ENCODE measurements around the gene YPEL4.

The YPEL4 gene

DNA sequence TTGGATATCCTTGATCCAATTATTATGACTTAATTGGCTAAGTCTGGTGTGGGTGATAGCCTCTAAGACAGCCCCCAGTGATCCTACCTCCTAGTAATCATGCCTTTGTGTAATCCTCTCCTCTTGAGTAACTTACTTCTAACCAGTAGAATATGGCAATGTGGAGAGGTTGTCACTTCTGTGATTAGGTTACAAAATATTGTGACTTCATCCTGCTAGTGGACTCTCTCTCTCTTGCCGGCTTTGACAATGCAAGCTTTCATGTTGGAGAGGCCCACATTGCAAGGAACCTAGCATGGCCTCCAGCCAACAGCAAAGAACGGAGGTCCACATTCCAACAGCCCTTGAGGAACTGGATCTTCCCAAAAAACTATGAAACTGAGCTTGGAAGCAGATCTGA is 19.5 kb downstream of the YPEL4 start:
- no peak for DNase-seq

DNA sequence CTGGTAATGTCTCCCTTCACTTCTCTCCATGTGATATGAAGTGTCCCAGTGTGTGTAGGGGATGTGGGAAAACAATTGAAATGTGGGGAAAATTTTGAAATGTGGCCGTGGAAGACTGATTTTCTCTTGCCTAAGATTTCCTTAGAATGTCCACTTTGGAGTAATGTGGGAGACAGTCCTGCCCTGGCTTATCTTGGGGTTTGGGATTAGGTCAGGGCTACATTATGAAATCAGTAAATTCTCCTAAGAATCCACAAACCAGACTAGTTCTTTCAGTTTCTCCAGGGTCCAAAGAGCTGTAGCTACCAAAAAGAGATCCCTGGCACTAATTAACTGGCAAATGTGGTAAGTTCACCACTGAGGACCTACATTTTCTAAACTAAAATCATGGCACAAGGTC is 22.8 kb downstream of the YPEL4 start:
- DNase-seq, result no peak

DNA sequence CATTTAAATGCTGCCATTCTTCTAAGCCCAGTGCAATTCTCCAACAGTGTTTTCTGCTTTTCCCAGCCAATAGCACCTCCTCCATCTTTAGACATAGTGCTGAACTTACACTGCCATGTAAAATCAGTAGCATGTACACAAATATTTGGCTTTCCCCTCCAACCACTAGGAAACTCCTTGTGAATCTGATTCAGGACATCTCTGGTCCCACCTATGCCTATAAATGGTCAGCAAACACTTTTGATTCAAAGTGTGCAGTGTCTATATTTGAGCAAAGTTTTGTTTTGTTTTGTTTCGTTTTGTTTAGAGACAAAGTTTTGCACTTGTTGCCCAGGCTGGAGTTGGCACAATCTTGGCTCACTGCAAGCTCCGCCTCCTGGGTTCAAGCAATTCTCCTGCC is 24.8 kb downstream of the YPEL4 start:
- DNase-seq, result no peak

DNA sequence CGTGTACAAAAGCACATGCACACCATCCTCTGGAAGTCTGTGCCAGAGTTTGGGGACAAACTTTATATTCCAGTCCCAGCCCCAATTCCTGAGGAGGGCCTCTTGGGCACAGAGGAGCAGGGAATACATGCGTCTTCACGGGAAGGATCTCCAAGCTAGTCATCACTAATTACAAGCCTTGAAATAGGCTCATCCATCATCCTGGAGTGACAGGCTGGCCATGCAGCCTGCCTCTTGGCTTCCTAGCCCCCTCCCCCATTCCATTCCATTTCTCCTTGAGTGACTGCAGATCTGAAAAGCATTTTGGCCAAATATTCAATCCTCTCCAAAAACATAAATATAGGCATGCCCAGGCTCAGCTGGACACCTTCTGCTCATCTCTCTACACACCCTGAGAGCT is 27.4 kb downstream of the YPEL4 start:
- no peak for DNase-seq

DNA sequence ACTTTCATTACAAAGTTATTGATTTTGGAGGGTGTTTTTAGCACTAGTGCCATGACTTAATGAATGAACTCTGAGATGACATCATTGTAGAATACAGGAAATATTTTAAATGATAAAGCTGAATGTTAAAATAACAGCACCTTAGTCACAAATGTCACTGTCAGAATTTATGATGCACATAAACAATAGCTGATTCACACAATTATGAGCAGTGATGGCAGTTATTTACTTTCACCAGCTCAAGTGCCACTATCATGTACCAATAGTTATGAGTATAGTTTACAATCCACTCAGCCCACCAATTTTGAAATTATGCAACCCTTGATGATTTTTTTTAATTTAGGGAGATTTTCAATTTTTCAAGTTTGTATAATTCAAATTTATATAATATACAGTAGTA is 29.2 kb downstream of the YPEL4 start:
- no peak for DNase-seq

DNA sequence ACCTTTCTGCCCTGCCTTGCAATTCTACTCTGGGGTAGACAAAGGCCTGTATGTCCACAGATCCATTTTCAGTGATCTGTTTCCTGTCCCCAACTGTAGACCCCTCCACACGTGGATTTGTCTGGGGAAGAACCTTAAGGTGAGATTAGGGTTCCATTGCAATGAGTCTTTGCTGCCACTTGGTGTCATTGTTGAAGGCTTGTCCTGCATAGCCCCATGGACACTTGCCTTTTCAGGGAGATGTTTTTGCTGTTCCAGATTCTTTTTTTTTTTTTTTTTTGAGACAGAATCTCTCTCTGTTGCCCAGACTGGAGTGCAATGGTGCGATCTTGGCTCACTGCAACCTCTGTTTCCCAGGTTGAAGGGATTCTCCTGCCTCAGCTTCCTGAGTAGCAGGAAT is 30.4 kb downstream of the YPEL4 start:
- DNase-seq, result no peak

DNA sequence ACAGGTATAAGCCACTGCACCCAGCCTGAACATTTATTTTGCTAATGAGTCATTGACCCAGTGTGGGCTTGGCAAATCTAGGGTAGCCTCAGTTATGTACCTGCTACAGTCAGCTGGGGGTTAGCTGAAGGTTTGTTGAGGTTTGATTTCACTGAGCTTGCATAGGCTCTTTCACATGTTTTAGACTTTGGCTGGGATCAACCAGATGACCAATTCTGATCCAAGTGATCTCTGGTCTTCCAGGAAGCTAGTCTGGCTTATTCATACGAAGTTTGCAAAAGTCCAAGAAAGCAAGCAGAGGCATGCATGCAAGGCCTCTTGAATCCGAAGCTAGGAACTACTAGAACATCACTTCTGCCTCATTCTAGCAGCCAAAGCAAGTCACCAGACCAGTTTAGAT is 31.3 kb downstream of the YPEL4 start:
- no peak for DNase-seq

DNA sequence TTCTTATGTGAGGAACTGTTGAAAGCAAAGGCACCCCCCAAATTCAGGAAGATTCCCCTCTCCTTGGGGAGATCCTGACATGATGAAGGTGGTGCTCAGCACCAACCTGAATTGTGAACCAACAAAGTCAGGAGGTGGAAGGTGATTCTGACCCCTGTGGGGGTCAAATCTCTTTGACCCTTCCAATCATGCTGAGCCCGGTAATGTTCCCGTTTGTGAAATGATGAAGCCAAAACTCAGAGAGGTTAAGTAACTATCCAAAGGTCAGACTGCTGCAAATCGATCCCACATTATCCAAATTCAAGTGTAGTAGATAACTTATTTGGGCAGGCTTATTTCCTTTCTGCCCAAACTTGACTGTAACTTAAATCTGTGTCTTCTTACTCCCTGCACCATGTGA is 33.1 kb downstream of the YPEL4 start:
- no peak for DNase-seq

DNA sequence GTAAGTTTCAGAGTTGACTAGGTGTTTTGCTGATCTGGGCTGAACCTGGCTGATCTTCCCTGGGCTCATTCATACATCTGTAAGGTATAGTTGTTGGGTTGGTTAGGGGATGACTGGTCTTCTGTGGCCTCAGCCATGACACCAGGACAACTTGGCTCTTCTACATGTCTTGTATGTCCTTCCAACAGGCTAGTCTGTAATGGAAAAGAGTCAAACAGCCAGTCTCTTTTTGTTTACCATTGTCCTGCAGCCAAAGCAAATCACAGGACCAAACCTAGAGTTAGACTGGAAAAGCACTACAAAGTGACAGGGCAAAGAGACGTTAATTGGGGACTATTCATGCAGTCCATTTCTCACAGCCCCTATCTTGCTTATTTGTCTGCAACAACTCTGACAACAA is 34.4 kb downstream of the YPEL4 start:
- no peak for DNase-seq

DNA sequence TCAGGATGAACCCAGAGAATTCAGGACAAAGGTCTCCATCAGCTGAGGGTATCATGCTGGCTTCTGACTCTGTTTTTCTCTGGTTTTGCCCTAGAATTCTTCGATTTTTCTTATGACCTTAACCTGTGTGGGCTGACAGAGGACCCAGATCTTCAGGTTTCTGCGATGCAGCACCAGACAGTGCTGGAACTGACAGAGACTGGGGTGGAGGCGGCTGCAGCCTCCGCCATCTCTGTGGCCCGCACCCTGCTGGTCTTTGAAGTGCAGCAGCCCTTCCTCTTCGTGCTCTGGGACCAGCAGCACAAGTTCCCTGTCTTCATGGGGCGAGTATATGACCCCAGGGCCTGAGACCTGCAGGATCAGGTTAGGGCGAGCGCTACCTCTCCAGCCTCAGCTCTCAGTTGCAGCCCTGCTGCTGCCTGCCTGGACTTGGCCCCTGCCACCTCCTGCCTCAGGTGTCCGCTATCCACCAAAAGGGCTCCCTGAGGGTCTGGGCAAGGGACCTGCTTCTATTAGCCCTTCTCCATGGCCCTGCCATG is 35.4 kb downstream of the YPEL4 start:
- DNase-seq, result no peak

DNA sequence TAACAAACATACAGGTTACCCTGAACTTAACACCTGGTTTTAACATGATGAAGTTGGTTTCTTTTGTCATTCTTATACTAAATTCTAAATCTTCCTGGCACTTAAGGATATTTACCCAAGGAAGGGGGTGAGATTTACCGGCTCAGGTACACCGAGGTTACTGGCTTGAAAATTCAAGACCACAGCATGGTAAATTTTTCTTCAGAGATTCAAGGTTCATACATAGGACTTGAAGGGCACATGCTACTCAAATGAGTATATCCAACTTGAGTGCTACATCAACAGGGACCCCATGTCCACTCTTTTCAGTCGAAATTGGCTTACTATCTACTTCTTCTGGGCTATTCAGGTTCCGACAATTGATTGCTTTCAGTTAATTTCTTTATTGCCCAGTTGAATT is 39.5 kb downstream of the YPEL4 start:
- DNase-seq, result no peak

DNA sequence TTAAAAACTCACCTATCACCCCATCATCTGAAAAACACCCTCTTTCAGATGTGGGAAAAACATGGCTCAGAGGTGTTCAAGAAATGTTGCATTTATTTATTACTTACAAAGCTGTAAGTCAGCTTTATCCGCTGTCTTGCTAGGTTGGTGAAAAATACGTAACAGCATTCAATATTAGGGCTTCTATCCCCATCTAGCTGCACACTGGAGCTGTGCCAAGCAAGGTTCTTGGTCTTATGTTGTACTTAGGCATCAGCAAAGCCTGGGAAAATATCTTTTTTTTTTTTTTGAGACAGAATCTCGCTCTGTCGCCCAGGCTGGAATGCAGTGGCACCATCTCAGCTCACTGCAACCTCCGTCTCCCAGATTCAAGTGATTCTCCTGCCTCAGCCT is 44.7 kb downstream of the YPEL4 start:
- no peak for DNase-seq

DNA sequence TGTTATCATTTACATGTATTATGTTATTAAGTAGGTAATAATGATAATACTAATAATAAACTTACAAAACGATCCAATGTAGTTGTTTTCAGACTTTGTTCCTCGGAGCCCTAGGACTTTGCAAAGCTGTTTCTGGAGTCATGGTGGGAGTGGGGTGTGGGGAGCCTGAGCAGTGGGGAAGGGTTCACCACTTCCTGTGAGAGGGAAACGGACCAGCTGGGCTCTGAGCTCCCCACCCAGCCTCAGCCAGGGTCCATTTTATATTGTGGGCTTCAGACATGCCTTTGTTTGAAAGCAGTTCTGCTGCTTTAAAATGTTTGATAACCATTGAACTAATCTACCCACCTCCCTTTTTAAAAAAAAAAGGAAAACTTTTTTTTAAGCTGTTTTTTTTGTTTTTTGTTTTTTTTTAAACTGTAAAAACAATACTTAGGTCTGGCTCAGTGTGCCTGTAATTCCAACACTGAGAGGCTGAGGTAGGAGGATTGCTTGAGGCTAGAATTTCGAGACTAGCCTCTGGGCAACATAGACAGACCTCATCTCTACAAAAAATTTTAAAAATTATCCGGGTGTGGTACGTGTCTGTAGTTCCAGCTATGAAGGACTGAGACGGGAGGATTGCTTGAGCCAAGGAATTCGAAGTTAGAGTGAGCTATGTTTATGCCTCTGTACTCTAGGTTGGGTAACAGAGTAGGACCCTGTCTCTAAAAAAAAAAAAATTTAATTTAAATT is 45.2 kb downstream of the YPEL4 start:
- no peak for DNase-seq

DNA sequence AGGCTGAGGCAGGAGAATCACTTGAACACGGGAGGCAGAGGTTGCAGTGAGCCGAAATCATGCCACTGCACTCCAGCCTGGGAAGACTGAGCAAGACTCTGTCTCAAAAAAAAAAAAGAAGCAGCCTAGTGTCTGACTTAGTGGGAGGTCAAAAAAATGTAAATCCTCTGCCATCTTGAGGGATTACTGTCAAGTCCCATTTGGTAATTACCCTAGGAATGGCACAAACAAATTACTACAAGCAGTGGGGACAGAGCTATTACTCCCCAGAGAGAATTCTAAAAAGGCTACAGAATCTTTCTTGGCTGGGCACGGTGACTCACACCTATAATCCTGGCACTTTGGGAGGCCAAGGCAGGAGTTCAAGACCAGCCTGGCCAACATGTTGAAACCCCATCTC is 48.4 kb downstream of the YPEL4 start:
- DNase-seq, result no peak

DNA sequence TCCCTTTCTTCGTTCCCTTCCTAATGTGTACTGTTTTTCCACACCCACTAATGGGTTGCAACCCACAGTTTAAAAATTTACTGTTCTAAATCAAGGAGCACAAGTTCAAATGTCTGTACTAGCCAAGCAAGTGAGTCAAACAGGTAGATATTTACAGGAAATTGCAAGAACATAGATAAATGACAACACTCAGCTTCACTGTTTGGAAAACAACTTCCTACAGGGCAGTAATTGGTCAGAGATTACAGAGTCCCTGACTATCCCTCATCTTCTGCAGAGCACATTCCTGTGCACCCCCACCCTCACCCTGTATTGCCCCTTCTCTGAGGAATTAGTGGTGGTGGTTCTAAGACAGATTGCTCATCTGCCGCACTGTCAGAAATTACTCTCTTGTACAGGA is 50.3 kb downstream of the YPEL4 start:
- DNase-seq, result no peak

DNA sequence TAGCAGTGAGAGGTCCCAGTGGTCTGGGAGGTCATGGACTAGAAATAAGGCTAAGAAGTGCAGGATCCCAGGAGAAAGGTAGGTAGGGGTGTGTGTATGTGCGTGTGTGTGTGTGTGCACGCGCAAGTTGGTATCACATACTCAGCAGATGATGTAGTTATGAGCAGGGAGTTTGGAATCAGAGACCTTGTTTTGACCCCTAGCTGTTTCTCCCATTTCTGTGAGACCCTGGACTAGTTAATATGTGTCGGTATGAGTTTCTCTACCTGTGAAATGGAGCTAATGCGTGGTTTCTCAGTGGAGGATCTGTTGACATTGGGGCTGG is 50.9 kb downstream of the YPEL4 start:
- DNase-seq, result peak; percentile 64

DNA sequence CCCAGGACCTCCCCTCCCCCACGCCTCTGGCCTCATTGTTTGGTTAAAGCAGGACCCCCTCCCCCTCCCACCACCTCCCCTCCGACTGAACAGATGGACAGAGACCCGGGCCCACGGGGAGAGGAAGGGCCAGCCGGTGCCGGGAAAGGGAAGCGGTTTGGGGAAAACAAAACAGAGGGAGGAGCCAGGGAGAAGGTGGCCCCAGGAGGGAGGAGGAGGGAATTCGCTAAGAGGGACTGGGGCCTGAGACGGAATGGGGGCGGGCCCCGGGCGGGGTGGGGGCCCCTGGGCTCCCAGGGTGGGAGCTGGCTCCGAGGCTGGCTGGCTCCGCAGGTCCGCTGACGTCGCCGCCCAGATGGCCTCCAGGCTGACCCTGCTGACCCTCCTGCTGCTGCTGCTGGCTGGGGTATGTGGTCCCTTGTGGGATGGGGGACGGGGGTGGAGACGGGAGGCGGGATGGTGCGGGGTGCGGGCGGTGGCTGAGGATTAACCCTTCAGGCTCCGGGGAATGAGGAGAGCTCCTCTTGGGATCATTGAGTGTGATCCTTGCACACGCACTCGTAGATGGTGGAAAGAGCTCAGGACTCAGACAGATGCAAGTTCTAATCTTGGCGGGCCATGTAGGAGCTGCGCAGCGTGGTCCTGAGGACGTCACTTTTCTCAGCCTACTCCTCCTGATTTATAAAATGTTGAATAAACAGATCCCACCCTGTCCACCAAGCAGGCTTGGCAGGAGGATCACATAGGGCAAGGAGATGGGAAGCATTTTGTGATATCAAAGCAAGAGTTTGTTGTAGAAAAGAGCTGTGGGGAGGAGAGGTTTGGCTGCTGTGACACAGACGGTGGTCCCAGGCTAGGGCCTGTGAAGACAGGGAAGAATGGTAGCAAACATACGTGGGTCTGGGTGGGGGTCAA is 51.5 kb downstream of the YPEL4 start:
- DNase-seq, result peak; percentile 63

DNA sequence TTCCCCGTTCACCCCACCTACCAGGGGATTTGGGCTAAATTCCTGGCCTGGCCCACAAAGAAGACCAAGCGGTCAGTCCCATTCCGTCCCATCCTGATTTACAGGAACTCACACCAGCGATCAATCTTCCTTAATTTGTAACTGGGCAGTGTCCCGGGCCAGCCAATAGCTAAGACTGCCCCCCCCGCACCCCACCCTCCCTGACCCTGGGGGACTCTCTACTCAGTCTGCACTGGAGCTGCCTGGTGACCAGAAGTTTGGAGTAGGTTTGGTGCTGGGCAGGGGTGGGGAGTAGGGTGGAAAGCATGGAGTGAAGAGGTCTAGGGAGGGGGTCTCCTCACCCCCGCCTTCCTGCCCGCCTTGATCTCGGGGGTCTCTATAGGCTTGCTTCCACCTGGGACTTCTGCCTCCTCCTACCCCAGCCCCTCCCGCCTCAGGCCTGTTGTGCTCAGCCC is 52.2 kb downstream of the YPEL4 start, which contains the start of gene SERPING1:
TSS of gene SERPING1 (plus strand) at position 225 of the 455 bp plus-strand sequence. CDS start 586 bp downstream, outside the sequence.
- DNase-seq, result no peak

DNA sequence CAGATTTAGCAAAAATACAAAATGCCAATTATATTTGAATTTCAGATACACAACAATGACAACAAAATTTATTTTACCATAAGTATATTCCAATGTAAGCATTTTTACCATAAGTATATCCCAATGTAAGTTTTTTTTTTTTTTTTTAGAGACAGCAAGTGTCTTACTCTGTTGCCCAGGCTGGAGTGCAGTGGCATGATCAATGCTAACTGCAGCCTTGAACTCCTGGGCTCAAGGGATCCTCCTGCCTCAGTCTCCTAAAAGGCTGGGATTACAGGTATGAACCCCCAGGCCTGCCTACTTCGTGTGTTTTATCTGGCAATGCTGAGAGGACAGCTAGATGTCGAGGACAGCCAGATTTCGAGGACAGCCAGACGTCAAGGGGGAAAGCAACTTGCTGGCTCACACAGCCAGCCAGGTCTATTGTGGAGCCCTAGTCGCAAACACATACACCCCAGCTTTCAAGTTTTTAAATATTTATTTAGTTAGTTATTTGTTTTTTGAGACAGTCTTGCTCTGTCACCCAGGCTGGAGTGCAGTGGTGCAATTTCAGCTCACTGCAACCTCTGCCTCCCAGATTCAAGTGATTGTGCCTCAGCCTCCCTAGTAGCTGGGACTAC is 53.3 kb downstream of the YPEL4 start:
- no peak for DNase-seq
